ENCODE measurements around the gene GP1BA.
"Not testable (repeated sequence)": the region's sequence is repeated elsewhere in the genome, so short reads cannot be mapped to it uniquely, and the experiment has no call there.

GP1BA gene

GRCh38 chr17:4901108-4901647, 30.9 kb upstream of the GP1BA start:
- TF ChIP-seq, protein P1, sequence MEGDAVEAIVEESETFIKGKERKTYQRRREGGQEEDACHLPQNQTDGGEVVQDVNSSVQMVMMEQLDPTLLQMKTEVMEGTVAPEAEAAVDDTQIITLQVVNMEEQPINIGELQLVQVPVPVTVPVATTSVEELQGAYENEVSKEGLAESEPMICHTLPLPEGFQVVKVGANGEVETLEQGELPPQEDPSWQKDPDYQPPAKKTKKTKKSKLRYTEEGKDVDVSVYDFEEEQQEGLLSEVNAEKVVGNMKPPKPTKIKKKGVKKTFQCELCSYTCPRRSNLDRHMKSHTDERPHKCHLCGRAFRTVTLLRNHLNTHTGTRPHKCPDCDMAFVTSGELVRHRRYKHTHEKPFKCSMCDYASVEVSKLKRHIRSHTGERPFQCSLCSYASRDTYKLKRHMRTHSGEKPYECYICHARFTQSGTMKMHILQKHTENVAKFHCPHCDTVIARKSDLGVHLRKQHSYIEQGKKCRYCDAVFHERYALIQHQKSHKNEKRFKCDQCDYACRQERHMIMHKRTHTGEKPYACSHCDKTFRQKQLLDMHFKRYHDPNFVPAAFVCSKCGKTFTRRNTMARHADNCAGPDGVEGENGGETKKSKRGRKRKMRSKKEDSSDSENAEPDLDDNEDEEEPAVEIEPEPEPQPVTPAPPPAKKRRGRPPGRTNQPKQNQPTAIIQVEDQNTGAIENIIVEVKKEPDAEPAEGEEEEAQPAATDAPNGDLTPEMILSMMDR (IDR thresholded peaks at IDR 0.05; ENCODE audit: control extremely low read depth, extremely low read depth, low read depth, missing control alignments), result no peak
- DNase-seq (ENCODE audit: extremely low spot score), result no peak
- CTCF ChIA-PET, result interaction anchor here (1.7 to 3.2 kb wide), 5 partner anchors 8 to 193 kb away, joined by 4 to 22 read pairs (median 7); partner anchors contain the start of gene GLTPD2
- POLR2A ChIA-PET, result interaction anchor here (0.6 kb wide), 1 partner anchor 202 kb away, joined by 4 read pairs; no protein-coding TSS in a partner anchor

GRCh38 chr17:4901648-4902344, 30.3 kb upstream of the GP1BA start:
- ChIA-PET CTCF (interaction anchor here (1.6 to 3.0 kb wide), 6 partner anchors 16 to 194 kb away, joined by 4 to 7 read pairs (median 5); partner anchors contain the start of genes GLTPD2 and SPAG7), POLR2A (interaction anchor here (0.6 kb wide), 1 partner anchor 341 kb away, joined by 3 read pairs; no protein-coding TSS in a partner anchor)
- DNase-seq (ENCODE audit: extremely low spot score), result peak; percentile 57
- TF ChIP-seq, protein P1 (IDR thresholded peaks at IDR 0.05; ENCODE audit: control extremely low read depth, extremely low read depth, low read depth, missing control alignments), result no peak

DNA sequence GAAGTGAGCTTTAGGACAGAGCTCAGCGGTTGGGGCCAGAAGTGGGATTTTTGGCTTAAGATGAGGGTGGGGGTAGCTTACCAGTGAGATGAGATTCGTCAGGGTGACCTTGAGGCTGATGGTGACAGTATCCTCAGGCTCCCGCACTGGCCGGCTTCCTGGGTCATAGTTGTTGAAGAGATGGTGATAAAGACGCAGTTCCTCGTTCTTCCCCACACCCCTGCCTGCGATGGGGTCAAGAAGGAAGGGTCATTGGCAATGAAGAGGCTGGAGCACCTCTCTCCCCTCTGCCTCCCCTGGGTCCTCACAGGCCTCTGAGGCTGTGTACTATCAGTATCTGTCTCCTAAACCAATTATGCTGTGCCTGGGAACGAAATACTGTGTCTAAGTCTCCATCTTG, 29.5 kb upstream of the GP1BA start:
- DNase-seq (ENCODE audit: extremely low spot score), result no peak
- TF ChIP-seq, protein P1 (IDR thresholded peaks at IDR 0.05; ENCODE audit: control extremely low read depth, extremely low read depth, low read depth, missing control alignments), result no peak
- CTCF ChIA-PET, result interaction anchor here (0.9 to 3.0 kb wide), 15 partner anchors 11 to 336 kb away, joined by 3 to 9 read pairs (median 4); partner anchors contain the start of genes GLTPD2 and SPAG7
- POLR2A ChIA-PET, result no interaction called here

DNA sequence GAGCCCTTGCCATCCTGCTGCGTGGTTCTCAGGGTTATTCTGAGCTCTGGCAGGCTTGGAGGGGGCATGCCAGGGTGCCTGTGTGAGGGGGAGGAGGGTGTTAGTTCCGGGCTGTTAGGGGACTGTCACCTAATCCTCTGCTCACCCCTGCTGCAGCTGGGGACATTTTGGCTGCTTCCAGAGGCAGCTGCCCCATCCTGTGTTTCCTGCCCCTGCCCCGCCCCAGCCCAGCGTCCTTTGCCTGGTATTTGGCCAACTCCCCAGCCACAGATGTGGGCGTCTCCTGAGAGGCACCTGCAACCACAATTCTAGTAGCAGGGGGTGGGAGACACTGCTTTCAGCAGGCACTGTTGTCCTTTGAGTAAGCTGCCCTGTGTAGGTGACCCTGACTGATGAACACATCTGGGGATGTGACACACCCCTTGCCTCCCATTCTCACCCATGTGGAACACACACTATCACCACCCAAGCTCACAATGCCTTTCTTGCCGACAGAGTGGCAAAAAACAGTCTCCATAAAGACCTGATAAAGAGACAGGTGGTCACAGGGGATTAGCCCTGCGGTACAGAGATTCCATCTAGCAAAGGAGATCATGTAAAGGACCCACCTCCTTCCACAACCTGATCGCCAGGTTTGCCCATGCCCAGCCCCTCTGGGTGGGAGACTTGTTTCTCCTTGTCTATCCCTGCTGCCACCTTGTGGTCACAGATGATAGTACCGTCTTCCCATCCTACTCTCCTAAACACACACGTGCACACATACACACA, 28.8 kb upstream of the GP1BA start, which contains the start of gene CHRNE:
TSS of gene CHRNE (minus strand) at position 48 of the 768 bp plus-strand sequence. CDS start at position 13, 35 bp downstream.
- TF ChIP-seq, protein P1 (IDR thresholded peaks at IDR 0.05; ENCODE audit: control extremely low read depth, extremely low read depth, low read depth, missing control alignments), result peak; percentile 72
- POLR2A ChIA-PET, result no interaction called here
- DNase-seq (ENCODE audit: extremely low spot score), result peak; percentile 61
- CTCF ChIA-PET, result interaction anchor here (0.7 to 3.0 kb wide), 18 partner anchors 10 to 349 kb away, joined by 3 to 9 read pairs (median 4); partner anchors contain the start of genes GLTPD2, MYBBP1A and SPAG7

DNA sequence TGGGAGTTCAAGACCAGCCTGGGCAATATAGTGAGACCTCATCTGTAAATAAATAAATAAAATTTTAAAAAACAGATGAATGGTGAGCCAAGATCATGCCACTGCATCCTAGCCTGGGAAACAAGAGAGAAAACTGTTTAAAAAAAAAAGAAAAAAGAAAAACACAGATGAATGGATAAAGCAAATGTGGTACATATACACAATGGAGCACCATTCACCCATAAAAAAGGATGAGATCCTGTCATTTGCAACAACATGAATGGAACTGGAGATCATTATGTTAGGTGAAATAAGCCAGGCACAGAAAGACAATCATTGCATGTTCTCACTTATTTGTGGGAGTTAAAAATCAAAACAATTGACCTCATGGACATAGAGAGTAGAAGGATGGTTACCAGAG, 25.4 kb upstream of the GP1BA start:
- DNase-seq (ENCODE audit: extremely low spot score); POLR2A ChIA-PET: not testable (repeated sequence)
- CTCF ChIA-PET, result interaction anchor here (1.0 to 1.4 kb wide), 2 partner anchors 50 to 155 kb away, joined by 3 to 4 read pairs; no protein-coding TSS in a partner anchor

DNA sequence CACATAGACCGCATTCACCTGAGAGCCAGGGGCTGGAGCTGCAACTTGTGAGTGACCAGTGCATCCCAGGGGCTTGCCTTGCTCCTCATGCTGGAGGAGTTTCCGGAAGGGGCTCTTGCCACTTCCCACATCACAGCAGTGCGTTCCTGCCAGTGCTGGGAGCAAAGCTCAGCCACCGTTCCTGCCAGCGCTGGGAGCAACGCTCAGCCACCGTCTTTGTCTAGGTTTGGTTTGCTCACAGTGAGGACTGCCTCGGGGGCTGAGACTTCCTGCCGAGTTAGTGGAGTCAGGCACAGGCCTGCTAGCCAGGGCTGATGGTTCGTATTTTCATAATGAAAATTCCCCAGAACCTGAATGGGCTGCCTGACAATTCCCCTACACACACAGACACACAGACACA, 23.8 kb upstream of the GP1BA start:
- DNase-seq (ENCODE audit: extremely low spot score), result no peak
- TF ChIP-seq, protein P1 (IDR thresholded peaks at IDR 0.05; ENCODE audit: control extremely low read depth, extremely low read depth, low read depth, missing control alignments), result no peak
- POLR2A ChIA-PET, result interaction anchor here (0.6 kb wide), 1 partner anchor 97 kb away, joined by 3 read pairs; no protein-coding TSS in a partner anchor
- CTCF ChIA-PET, result interaction anchor here (0.6 to 2.6 kb wide), 35 partner anchors 9 to 531 kb away, joined by 3 to 30 read pairs (median 5); partner anchors contain the start of genes ARRB2, C17orf107, C1QBP and GLTPD2
